K562 (cell line): ENCODE results near the gene TBC1D5. TPM values are rescaled to one million over a fixed set of nuclear protein-coding genes. Genes with fewer than 3 reads are reported as not detected.
A peak's percentile ranks its signal among the peaks of the same experiment; 100 is the strongest.

ENCODE experiments used
- C11orf30 ChIP-seq: fragments of 450-650 bp; IDR thresholded peaks from 2 replicates; pipeline ENCODE4 v1.6.1; 2016; ENCODE audit warnings: low read depth, mild to moderate bottlenecking
- EHMT2 ChIP-seq: fragments of 450-650 bp; IDR thresholded peaks from 2 replicates; pipeline ENCODE4 v1.6.1; 2018; ENCODE audit warnings: antibody characterized with exemption
- FOXA3 ChIP-seq, 2 experiments: fragments of 450-650 bp in 1 of 2; sonication (generic) in 1 of 2; formaldehyde crosslinking; IDR thresholded peaks in 1 of 2; conservative IDR thresholded peaks in 1 of 2; 2 replicates each; pipeline versions ENCODE4 v1.4.0 to v1.8.0; 2020 to 2022; ENCODE audit warnings: mild to moderate bottlenecking in 2 of 2, missing genetic modification reagents in 1 of 2
- JUND ChIP-seq, 2 experiments: IDR thresholded peaks; 2 replicates in 1 of 2; 3 replicates in 1 of 2; pipeline ENCODE4 v1.6.1; 2011; ENCODE audit warnings: borderline replicate concordance in 2 of 2, low read depth in 2 of 2, low read length in 2 of 2, improper control_type of control experiment in 1 of 2, missing biosample characterization in 1 of 2, missing genetic modification characterization in 1 of 2, missing genetic modification reagents in 1 of 2
- MYBL2 ChIP-seq, 2 experiments: fragments of 450-650 bp in 1 of 2; sonication (generic) in 1 of 2; formaldehyde crosslinking in 1 of 2; IDR thresholded peaks; 2 replicates each; pipeline versions ENCODE4 v1.6.1 to v1.8.1; 2017 to 2022; ENCODE audit warnings: borderline replicate concordance in 1 of 2, inconsistent platforms in 1 of 2, low read depth in 1 of 2, mild to moderate bottlenecking in 1 of 2, missing genetic modification reagents in 1 of 2, moderate library complexity in 1 of 2
- NBN ChIP-seq: fragments of 450-650 bp; IDR thresholded peaks from 2 replicates; pipeline ENCODE4 v1.6.1; 2016; ENCODE audit warnings: low read depth, mild to moderate bottlenecking
- NCOA4 ChIP-seq: fragments of 450-650 bp; IDR thresholded peaks from 2 replicates; pipeline ENCODE4 v1.6.1; 2018; ENCODE audit warnings: mild to moderate bottlenecking; ENCODE audit not compliant: partially characterized antibody
- RB1 ChIP-seq: fragments of 450-650 bp; IDR thresholded peaks from 2 replicates; pipeline ENCODE4 v1.6.1; 2017; ENCODE audit warnings: low read depth, mild to moderate bottlenecking
- RCOR1 ChIP-seq, 2 experiments: IDR thresholded peaks; 2 replicates each; pipeline ENCODE4 v1.6.1; 2012; ENCODE audit warnings: low read depth in 2 of 2, low read length in 2 of 2, borderline replicate concordance in 1 of 2, improper control_type of control experiment in 1 of 2
- RUNX1 ChIP-seq: sonication (generic); IDR thresholded peaks from 2 replicates; pipeline ENCODE4 v1.6.1; 2016; ENCODE audit warnings: antibody characterized with exemption, low read depth
- SMARCB1 ChIP-seq: IDR thresholded peaks from 2 replicates; pipeline ENCODE4 v1.6.1; 2011; ENCODE audit warnings: improper control_type of control experiment, low read depth; ENCODE audit not compliant: insufficient read length
- TOE1 ChIP-seq, 2 experiments: fragments of 450-650 bp in 1 of 2; sonication (generic) in 1 of 2; formaldehyde crosslinking in 1 of 2; IDR thresholded peaks; 2 replicates each; pipeline versions ENCODE4 v1.7.1 to v1.8.0; 2016 to 2022; ENCODE audit warnings: borderline replicate concordance in 2 of 2, mild to moderate bottlenecking in 2 of 2, antibody characterized with exemption in 1 of 2, inconsistent platforms in 1 of 2, low read depth in 1 of 2, missing genetic modification reagents in 1 of 2, moderate library complexity in 1 of 2
- TRIM28 ChIP-seq: fragments of 450-650 bp; IDR thresholded peaks from 2 replicates; pipeline ENCODE4 v1.6.1; 2017
- YY1 ChIP-seq, 3 experiments: IDR thresholded peaks; 2 replicates each; pipeline ENCODE4 v1.6.1; 2011; ENCODE audit warnings: low read length in 2 of 3, mild to moderate bottlenecking in 2 of 3, moderate library complexity in 2 of 3, borderline replicate concordance in 1 of 3, control low read depth in 1 of 3, low read depth in 1 of 3; ENCODE audit not compliant: insufficient read depth in 3 of 3, insufficient replicate concordance in 2 of 3, control insufficient read depth in 1 of 3, insufficient read length in 1 of 3; ENCODE audit errors: extremely low read depth in 1 of 3
- ZBTB8A ChIP-seq: fragments of 450-650 bp; IDR thresholded peaks from 2 replicates; pipeline ENCODE4 v1.6.1; 2018; ENCODE audit warnings: mild to moderate bottlenecking, moderate library complexity; ENCODE audit not compliant: partially characterized antibody
- ZNF212 ChIP-seq: fragments of 450-650 bp; formaldehyde crosslinking; IDR thresholded peaks from 2 replicates; pipeline ENCODE4 v1.4.0; 2020; ENCODE audit warnings: mild to moderate bottlenecking
- polyA plus RNA-seq, 8 experiments: library from polyadenylated mRNA; depleted of rRNA in 4 of 8; stranded (reverse) in 5 of 8; unstranded in 3 of 8; fragments of >200 nt; fragmentation: Nextera tagmentation in 2 of 8; fragmentation: Illumina TruSeq in 1 of 8; extraction: Ambion mirVana in 2 of 8; extraction: Trizol in 1 of 8; gene quantifications; 2 replicates each; pipeline versions ENCODE4 v1.2.1 to v1.2.3, GENCODE V29; 2011 to 2014; ENCODE audit warnings: inconsistent platforms in 1 of 8, missing spikeins in 1 of 8
- total RNA-seq, 7 experiments: library from RNA; depleted of rRNA in 6 of 7; stranded (reverse); fragments of >200 nt in 6 of 7; fragmentation: Illumina TruSeq in 2 of 7; extraction: Trizol in 2 of 7; gene quantifications; 2 replicates each; pipeline versions ENCODE4 v1.2.1 to v1.2.3, GENCODE V29; 2011 to 2021; ENCODE audit warnings: low replicate concordance in 1 of 7
- TF ChIP-seq, protein P1 (sequence below): fragments of 450-650 bp; IDR thresholded peaks from 2 replicates; pipeline ENCODE4 v1.6.1; 2018; ENCODE audit not compliant: partially characterized antibody
- TF ChIP-seq, protein P2 (sequence below): IDR thresholded peaks from 2 replicates; pipeline ENCODE4 v1.6.1; 2012; ENCODE audit warnings: low read depth, low read length, improper control_type of control experiment, borderline replicate concordance

The TBC1D5 gene
- total and polyA plus RNA-seq, 9 of the 15 experiments (the other 6 are each of a cell fraction or from before 2014, with no cell fraction given) = 2.9 to 38.1 (median 25.6) TPM

- TF ChIP-seq, protein P1, sequence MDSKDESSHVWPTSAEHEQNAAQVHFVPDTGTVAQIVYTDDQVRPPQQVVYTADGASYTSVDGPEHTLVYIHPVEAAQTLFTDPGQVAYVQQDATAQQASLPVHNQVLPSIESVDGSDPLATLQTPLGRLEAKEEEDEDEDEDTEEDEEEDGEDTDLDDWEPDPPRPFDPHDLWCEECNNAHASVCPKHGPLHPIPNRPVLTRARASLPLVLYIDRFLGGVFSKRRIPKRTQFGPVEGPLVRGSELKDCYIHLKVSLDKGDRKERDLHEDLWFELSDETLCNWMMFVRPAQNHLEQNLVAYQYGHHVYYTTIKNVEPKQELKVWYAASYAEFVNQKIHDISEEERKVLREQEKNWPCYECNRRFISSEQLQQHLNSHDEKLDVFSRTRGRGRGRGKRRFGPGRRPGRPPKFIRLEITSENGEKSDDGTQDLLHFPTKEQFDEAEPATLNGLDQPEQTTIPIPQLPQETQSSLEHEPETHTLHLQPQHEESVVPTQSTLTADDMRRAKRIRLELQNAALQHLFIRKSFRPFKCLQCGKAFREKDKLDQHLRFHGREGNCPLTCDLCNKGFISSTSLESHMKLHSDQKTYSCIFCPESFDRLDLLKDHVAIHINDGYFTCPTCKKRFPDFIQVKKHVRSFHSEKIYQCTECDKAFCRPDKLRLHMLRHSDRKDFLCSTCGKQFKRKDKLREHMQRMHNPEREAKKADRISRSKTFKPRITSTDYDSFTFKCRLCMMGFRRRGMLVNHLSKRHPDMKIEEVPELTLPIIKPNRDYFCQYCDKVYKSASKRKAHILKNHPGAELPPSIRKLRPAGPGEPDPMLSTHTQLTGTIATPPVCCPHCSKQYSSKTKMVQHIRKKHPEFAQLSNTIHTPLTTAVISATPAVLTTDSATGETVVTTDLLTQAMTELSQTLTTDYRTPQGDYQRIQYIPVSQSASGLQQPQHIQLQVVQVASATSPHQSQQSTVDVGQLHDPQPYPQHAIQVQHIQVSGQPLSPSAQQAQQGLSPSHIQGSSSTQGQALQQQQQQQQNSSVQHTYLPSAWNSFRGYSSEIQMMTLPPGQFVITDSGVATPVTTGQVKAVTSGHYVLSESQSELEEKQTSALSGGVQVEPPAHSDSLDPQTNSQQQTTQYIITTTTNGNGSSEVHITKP = peak; percentile 69
- TF ChIP-seq NBN = peak; percentile 93
- TF ChIP-seq ZNF212 = no peak
- TF ChIP-seq FOXA3 (CRISPR knock-in tag; conservative IDR thresholded peaks at IDR 0.05 in 1 of 2, IDR thresholded peaks at IDR 0.05 in 1 of 2) = peak; percentile 25 to 53; a peak in 3 of 4 replicates
- TF ChIP-seq EHMT2 = peak; percentile 68
- no peak for TF ChIP-seq NCOA4
- TF ChIP-seq MYBL2 (IDR thresholded peaks at IDR 0.05; ENCODE audit: low read depth) = peak; percentile 52; the same call in 1 of the 2 replicates
- no peak for TF ChIP-seq MYBL2 (CRISPR knock-in tag; IDR thresholded peaks at IDR 0.05; ENCODE audit: borderline replicate concordance)
- no peak for TF ChIP-seq RUNX1
- TF ChIP-seq RB1 = no peak
- peak; percentile 85 for TF ChIP-seq JUND (IDR thresholded peaks at IDR 0.05; ENCODE audit: borderline replicate concordance, low read depth, low read length)
- peak; percentile 74; the same call in 1 of the 3 replicates for TF ChIP-seq JUND (tag; IDR thresholded peaks at IDR 0.05; ENCODE audit: borderline replicate concordance, low read depth, low read length)
- TF ChIP-seq ZBTB8A = peak; percentile 37
- TF ChIP-seq TRIM28 = peak; percentile 73
- TF ChIP-seq RCOR1 (IDR thresholded peaks at IDR 0.05; ENCODE audit: borderline replicate concordance in 1 of 2, low read depth in 2 of 2, low read length in 2 of 2) = peak; percentile 70 to 96
- TF ChIP-seq TOE1 (IDR thresholded peaks at IDR 0.05; ENCODE audit: borderline replicate concordance) = peak; percentile 38; the same call in 1 of the 2 replicates
- no peak for TF ChIP-seq TOE1 (CRISPR knock-in tag; IDR thresholded peaks at IDR 0.05; ENCODE audit: borderline replicate concordance, low read depth)
- peak; percentile 64 for TF ChIP-seq SMARCB1
- TF ChIP-seq YY1 (IDR thresholded peaks at IDR 0.05; ENCODE audit: borderline replicate concordance in 1 of 3, control insufficient read depth in 1 of 3, extremely low read depth in 1 of 3, insufficient read depth in 3 of 3, insufficient read length in 1 of 3, insufficient replicate concordance in 2 of 3, low read depth in 1 of 3, low read length in 2 of 3) = peak in 1 of 3 experiments; percentile 53
- TF ChIP-seq, protein P2, sequence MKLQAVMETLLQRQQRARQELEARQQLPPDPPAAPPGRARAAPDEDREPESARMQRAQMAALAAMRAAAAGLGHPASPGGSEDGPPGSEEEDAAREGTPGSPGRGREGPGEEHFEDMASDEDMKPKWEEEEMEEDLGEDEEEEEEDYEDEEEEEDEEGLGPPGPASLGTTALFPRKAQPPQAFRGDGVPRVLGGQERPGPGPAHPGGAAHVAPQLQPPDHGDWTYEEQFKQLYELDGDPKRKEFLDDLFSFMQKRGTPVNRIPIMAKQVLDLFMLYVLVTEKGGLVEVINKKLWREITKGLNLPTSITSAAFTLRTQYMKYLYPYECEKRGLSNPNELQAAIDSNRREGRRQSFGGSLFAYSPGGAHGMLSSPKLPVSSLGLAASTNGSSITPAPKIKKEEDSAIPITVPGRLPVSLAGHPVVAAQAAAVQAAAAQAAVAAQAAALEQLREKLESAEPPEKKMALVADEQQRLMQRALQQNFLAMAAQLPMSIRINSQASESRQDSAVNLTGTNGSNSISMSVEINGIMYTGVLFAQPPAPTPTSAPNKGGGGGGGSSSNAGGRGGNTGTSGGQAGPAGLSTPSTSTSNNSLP = peak; percentile 71; the same call in 1 of the 2 replicates
- TF ChIP-seq C11orf30 = peak; percentile 59
Measured at GRCh38 chr3:17730318-17730967, 12.0 kb downstream of the TBC1D5 start (continued).
